Epithelial cell of esophagus (primary cell): Measurements from ENCODE around the gene ZCWPW1.
"Not testable (repeated sequence)": the region's sequence is repeated elsewhere in the genome, so short reads cannot be mapped to it uniquely, and the experiment has no call there.

ENCODE experiments used
- DNase-seq: peaks from one replicate; pipeline ENCODE4 v3.0.0; 2010; ENCODE audit warnings: low read depth
- H3K4me3 ChIP-seq: 2 replicates; pipeline ENCODE4 v1.5.1; 2011; ENCODE audit warnings: mild to moderate bottlenecking, low read length, control low read depth
- CTCF ChIP-seq: IDR thresholded peaks from 2 replicates; pipeline ENCODE4 v1.5.1; 2011; ENCODE audit warnings: low read depth, mild to moderate bottlenecking, low read length, control low read depth, inconsistent platforms; ENCODE audit not compliant: insufficient read depth; ENCODE audit errors: missing control alignments

ZCWPW1 gene

GRCh38 chr7:100452513-100452912, 24.0 kb upstream of the ZCWPW1 start:
- DNase-seq: no peak
- TF ChIP-seq CTCF: no peak
- H3K4me3 ChIP-seq: no peak overlapping the region

- DNase-seq: no peak
- H3K4me3 ChIP-seq: no peak overlapping the region
- no peak for TF ChIP-seq CTCF
Observed at GRCh38 chr7:100449190-100449795, 20.8 kb upstream of the ZCWPW1 start.

- H3K4me3 ChIP-seq, DNase-seq: not testable (repeated sequence)
Observed at GRCh38 chr7:100447363-100447762, 18.9 kb upstream of the ZCWPW1 start.

- TF ChIP-seq CTCF: no peak
- DNase-seq: peak; percentile 31
- H3K4me3 ChIP-seq: no peak overlapping the region
Observed at GRCh38 chr7:100446040-100446439, 17.5 kb upstream of the ZCWPW1 start.

- TF ChIP-seq CTCF: no peak
- H3K4me3 ChIP-seq: no peak overlapping the region
- no peak for DNase-seq
Observed at GRCh38 chr7:100444311-100445278, 16.1 kb upstream of the ZCWPW1 start.

GRCh38 chr7:100443096-100443840, 14.8 kb upstream of the ZCWPW1 start:
- H3K4me3 ChIP-seq: no peak overlapping the region
- no peak for TF ChIP-seq CTCF
- no peak for DNase-seq

GRCh38 chr7:100441641-100442535, 13.4 kb upstream of the ZCWPW1 start:
- no peak for TF ChIP-seq CTCF
- DNase-seq: no peak
- no peak overlapping the region for H3K4me3 ChIP-seq

GRCh38 chr7:100439244-100439643, 10.7 kb upstream of the ZCWPW1 start:
- not testable (repeated sequence) for H3K4me3 ChIP-seq, DNase-seq

- not testable (repeated sequence) for DNase-seq, H3K4me3 ChIP-seq
Observed at GRCh38 chr7:100438731-100439130, 10.2 kb upstream of the ZCWPW1 start.
